H1 (cell line): ENCODE results near the gene CGB5. TPM values are rescaled to one million over a fixed set of nuclear protein-coding genes. Genes with fewer than 3 reads are reported as not detected.

Source experiments
- CTCF ChIA-PET: fragments of 300-600 bp; sonication (Branson Sonifier 250); formaldehyde crosslinking; loops from one replicate; lab custom pipeline; 2021; ENCODE audit not compliant: partially characterized antibody; lab: Charles Lee
- POLR2A ChIA-PET: fragments of 300-600 bp; sonication (Branson Sonifier 250); formaldehyde crosslinking; loops from one replicate; lab custom pipeline; 2021; ENCODE audit warnings: inconsistent platforms; ENCODE audit not compliant: partially characterized antibody; lab: Charles Lee
- DNase-seq, 2 experiments: peaks; one replicate each; pipeline versions ENCODE4 v3.0.0 to v3.0.0-alpha.2; 2010 to 2022; ENCODE audit warnings: low spot score in 2 of 2, low read depth in 1 of 2, mixed read lengths in 1 of 2
- FAIRE-seq: peaks from 2 replicates; lab custom pipeline; 2011; peaks lifted over from hg19 to GRCh38; lab: Jason Lieb, UNC
- H2AFZ ChIP-seq: 2 replicates; pipeline ENCODE4 v1.8.1; 2012; ENCODE audit warnings: low read length, inconsistent platforms
- H2AK5ac ChIP-seq: 2 replicates; pipeline ENCODE4 v1.6.1; 2013; ENCODE audit warnings: low read depth, low read length
- H2BK120ac ChIP-seq: replicated peaks from 2 replicates; pipeline ENCODE3; 2013; ENCODE audit warnings: low read depth, low read length, inconsistent platforms
- H2BK12ac ChIP-seq: 2 replicates; pipeline ENCODE4 v1.6.1; 2013; ENCODE audit warnings: low read depth, low read length
- H2BK15ac ChIP-seq: 2 replicates; pipeline ENCODE4 v1.6.1; 2013; ENCODE audit warnings: low read length
- H2BK20ac ChIP-seq: 2 replicates; pipeline ENCODE4 v1.6.1; 2013; ENCODE audit warnings: low read length
- H2BK5ac ChIP-seq: 2 replicates; pipeline ENCODE4 v1.6.1; 2013; ENCODE audit warnings: low read depth, low read length
- H3K14ac ChIP-seq: 2 replicates; pipeline ENCODE4 v1.6.1; 2013; ENCODE audit warnings: inconsistent platforms; ENCODE audit not compliant: insufficient read length
- H3K18ac ChIP-seq: 2 replicates; pipeline ENCODE4 v1.6.1; 2013; ENCODE audit warnings: low read length; ENCODE audit errors: extremely low read depth
- H3K23ac ChIP-seq: 2 replicates; pipeline ENCODE4 v1.6.1; 2013; ENCODE audit warnings: inconsistent platforms; ENCODE audit not compliant: insufficient read length
- H3K23me2 ChIP-seq: 2 replicates; pipeline ENCODE4 v1.6.1; 2013; ENCODE audit warnings: low read depth, low read length
- H3K27ac ChIP-seq: 2 replicates; pipeline ENCODE4 v1.6.1; 2011; ENCODE audit warnings: low read depth, low read length, inconsistent platforms
- H3K27me3 ChIP-seq, 4 experiments: replicated peaks in 1 of 4; 1 replicate in 1 of 4; 2 replicates in 3 of 4; pipeline versions ENCODE4 v1.6.1 to v1.8.1; 2011 to 2013; ENCODE audit warnings: low read length in 3 of 4, mild to moderate bottlenecking in 3 of 4, inconsistent platforms in 2 of 4, mixed read lengths in 2 of 4, moderate library complexity in 1 of 4; ENCODE audit not compliant: control insufficient read depth in 3 of 4, insufficient read depth in 3 of 4; ENCODE audit errors: extremely low read depth in 1 of 4
- H3K36me3 ChIP-seq, 4 experiments: 2 replicates each; pipeline versions ENCODE4 v1.6.1 to v1.8.1; 2011 to 2013; ENCODE audit warnings: mild to moderate bottlenecking in 4 of 4, low read length in 3 of 4, moderate library complexity in 2 of 4, control low read depth in 1 of 4, inconsistent platforms in 1 of 4; ENCODE audit not compliant: insufficient read depth in 4 of 4, control insufficient read depth in 2 of 4
- H3K4ac ChIP-seq: replicated peaks from 2 replicates; pipeline ENCODE3; 2013; ENCODE audit warnings: low read length, low read depth, mixed read lengths, inconsistent platforms; ENCODE audit not compliant: insufficient read length
- H3K4me1 ChIP-seq, 4 experiments: replicated peaks in 1 of 4; 1 replicate in 1 of 4; 2 replicates in 3 of 4; pipeline versions ENCODE4 v1.6.1 to v1.8.1; 2011 to 2013; ENCODE audit warnings: low read length in 3 of 4, inconsistent platforms in 2 of 4, mixed read lengths in 1 of 4; ENCODE audit not compliant: insufficient read depth in 4 of 4, control insufficient read depth in 3 of 4
- H3K4me2 ChIP-seq, 2 experiments: 2 replicates each; pipeline versions ENCODE4 v1.6.1 to v1.8.1; 2011 to 2013; ENCODE audit warnings: low read depth in 2 of 2, low read length in 2 of 2, control low read depth in 1 of 2, inconsistent platforms in 1 of 2, mild to moderate bottlenecking in 1 of 2; ENCODE audit not compliant: insufficient read depth in 1 of 2
- H3K4me3 ChIP-seq, 4 experiments: fragments of 200-600, 300-600 bp in 1 of 4; sonication (generic), shearing (Covaris generic), sonication (Bioruptor Twin) in 1 of 4; 2 replicates each; pipeline versions ENCODE4 v1.5.1 to v1.8.1; 2011 to 2016; ENCODE audit warnings: low read length in 4 of 4, low read depth in 3 of 4, control low read depth in 2 of 4, inconsistent platforms in 2 of 4, mild to moderate bottlenecking in 2 of 4, mixed read lengths in 1 of 4, moderate library complexity in 1 of 4; ENCODE audit not compliant: insufficient read depth in 2 of 4; ENCODE audit errors: extremely low read depth in 1 of 4
- H3K56ac ChIP-seq: replicated peaks from 2 replicates; pipeline ENCODE3; 2013; ENCODE audit warnings: low read depth, mild to moderate bottlenecking, mixed read lengths, low read length, inconsistent platforms; ENCODE audit not compliant: insufficient read length
- H3K79me1 ChIP-seq: 2 replicates; pipeline ENCODE4 v1.6.1; 2013; ENCODE audit warnings: low read depth, low read length, control low read depth
- H3K79me2 ChIP-seq, 2 experiments: 2 replicates each; pipeline versions ENCODE4 v1.6.1 to v1.8.1; 2012 to 2013; ENCODE audit warnings: low read length in 2 of 2, mild to moderate bottlenecking in 2 of 2, inconsistent platforms in 1 of 2; ENCODE audit not compliant: insufficient read depth in 2 of 2, control insufficient read depth in 1 of 2
- H3K9ac ChIP-seq, 4 experiments: replicated peaks in 1 of 4; 1 replicate in 1 of 4; 2 replicates in 3 of 4; pipeline versions ENCODE4 v1.6.1 to v1.8.1; 2011 to 2013; ENCODE audit warnings: low read depth in 3 of 4, low read length in 3 of 4, control low read depth in 2 of 4, mild to moderate bottlenecking in 2 of 4, moderate library complexity in 2 of 4, inconsistent platforms in 1 of 4; ENCODE audit errors: extremely low read depth in 1 of 4
- H3K9me3 ChIP-seq, 2 experiments: 2 replicates each; pipeline versions ENCODE4 v1.6.1 to v1.8.1; 2012 to 2013; ENCODE audit warnings: mild to moderate bottlenecking in 2 of 2, moderate library complexity in 2 of 2, control low read depth in 1 of 2, inconsistent platforms in 1 of 2, low read depth in 1 of 2, low read length in 1 of 2, mixed read lengths in 1 of 2; ENCODE audit not compliant: insufficient read depth in 2 of 2
- H4K20me1 ChIP-seq, 2 experiments: replicated peaks in 1 of 2; 2 replicates each; pipeline versions ENCODE3 to v1.8.1; 2011 to 2013; ENCODE audit warnings: inconsistent platforms in 2 of 2, low read length in 2 of 2, mild to moderate bottlenecking in 1 of 2; ENCODE audit not compliant: insufficient read depth in 2 of 2, control insufficient read depth in 1 of 2
- H4K5ac ChIP-seq: 2 replicates; pipeline ENCODE4 v1.6.1; 2013; ENCODE audit warnings: low read length, low read depth, mixed read lengths, inconsistent platforms; ENCODE audit not compliant: insufficient read length
- H4K8ac ChIP-seq: 2 replicates; pipeline ENCODE4 v1.8.0; 2013; ENCODE audit warnings: mild to moderate bottlenecking, moderate library complexity, low read length, inconsistent platforms; ENCODE audit not compliant: insufficient read depth; ENCODE audit errors: extremely low read depth
- H4K91ac ChIP-seq: replicated peaks from 2 replicates; pipeline ENCODE3; 2013; ENCODE audit warnings: low read length, mixed read lengths, inconsistent platforms; ENCODE audit not compliant: insufficient read length
- CHD1 ChIP-seq: IDR thresholded peaks from 2 replicates; pipeline ENCODE4 v1.6.1; 2012; ENCODE audit warnings: low read depth, low read length, improper control_type of control experiment
- SRF ChIP-seq: IDR thresholded peaks from 2 replicates; pipeline ENCODE4 v1.6.1; 2011; ENCODE audit warnings: mild to moderate bottlenecking, low read depth, low read length, moderate library complexity
- WGBS, 2 experiments: shearing (Covaris generic) in 1 of 2; methylation state at CpG; one replicate each; pipeline versions ENCODE4 v1.1.6 to v1.1.7; 2013 to 2015; ENCODE audit warnings: low lambda C conversion rate in 2 of 2, mixed read lengths in 2 of 2, inconsistent platforms in 1 of 2, low coverage in 1 of 2, missing lambda C conversion rate in 1 of 2; ENCODE audit not compliant: insufficient replicate concordance in 2 of 2, insufficient coverage in 1 of 2, insufficient read length in 1 of 2; ENCODE audit errors: extremely low coverage in 1 of 2, missing lambda C conversion rate in 1 of 2; 5-methylcytosine and 5-hydroxymethylcytosine counted together
- polyA plus RNA-seq, 7 experiments: library from polyadenylated mRNA; depleted of rRNA in 3 of 7; stranded (reverse) in 5 of 7; unstranded in 2 of 7; fragments of >200 nt in 5 of 7; fragments of 200-250 nt in 2 of 7; gene quantifications; 1 replicate in 5 of 7; 2 replicates in 1 of 7; 4 replicates in 1 of 7; pipeline versions ENCODE4 v1.2.1 to v1.2.3, GENCODE V29; 2011 to 2013; ENCODE audit warnings: missing spikeins in 2 of 7, mixed read lengths in 2 of 7
- total RNA-seq: library from RNA; stranded (reverse); fragmentation: NEBNext Ultra II Directional; extraction: Animal tissue kit (Norgen Biotek cat#: 25700); gene quantifications from 2 replicates; pipeline ENCODE4 v1.2.1, GENCODE V29; 2021

CGB5 gene
- total and polyA plus RNA-seq, 2 of the 8 experiments (the other 6 are each of a cell fraction or from before 2014, with no cell fraction given) = 0.63 to 0.68 TPM

DNA sequence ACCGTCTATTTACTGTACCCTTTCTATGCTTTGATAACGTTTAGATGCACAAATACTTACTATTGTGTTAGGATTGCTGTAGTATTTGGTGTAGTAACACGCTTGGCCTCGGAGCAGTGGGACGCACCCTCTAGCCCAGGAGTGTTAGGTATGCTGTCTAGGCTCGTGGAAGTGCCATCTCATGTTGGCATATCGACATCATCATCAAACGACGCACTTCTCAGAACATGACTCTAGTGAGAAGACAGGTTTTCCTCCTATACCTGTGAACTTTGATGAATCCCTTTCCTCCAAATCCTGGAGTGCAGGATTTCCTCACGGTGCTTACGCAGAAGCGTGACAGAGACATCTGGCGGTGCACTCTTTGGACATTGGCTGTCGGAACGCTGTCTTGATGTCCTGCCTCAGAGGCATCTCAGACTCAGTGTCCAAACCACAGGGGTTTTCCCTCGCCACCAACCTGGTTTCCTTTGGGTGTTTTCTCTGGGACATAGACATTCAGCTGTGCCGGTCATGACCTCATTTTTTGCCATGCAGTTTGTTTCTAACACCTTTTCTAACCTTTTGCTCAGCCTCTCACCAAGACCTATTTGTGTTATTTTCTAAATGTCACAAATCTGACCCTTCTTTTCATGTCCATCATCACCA, 47.9 kb downstream of the CGB5 start:
- Histone ChIP-seq H3K79me1 (peaks cover 19% of the 10 kb centered on the region), H3K79me2 (peaks cover 25 to 66% of the 10 kb centered on the region in 2 experiments)
- no peak for TF ChIP-seq SRF
- TF ChIP-seq CHD1 = no peak
- TF ChIP-seq, all 59 proteins: peak for 0
- no peaks in the 10 kb centered on the region for H3K27me3 ChIP-seq
- H2BK120ac ChIP-seq = no peak overlapping the region
- H2BK12ac ChIP-seq = no peak overlapping the region
- H2BK5ac ChIP-seq = no peak overlapping the region
- no peak overlapping the region for H2BK20ac ChIP-seq
- peaks cover 34 to 76% (median 52%) of the 10 kb centered on the region in 4 experiments for H3K36me3 ChIP-seq
- H3K18ac ChIP-seq = no peak overlapping the region
- no peak overlapping the region for H3K14ac ChIP-seq
- FAIRE-seq = no peak
- no peak overlapping the region for H3K4ac ChIP-seq
- no peak for DNase-seq
- H3K9ac ChIP-seq = no peak overlapping the region
- 93% methylated on average over 17 of the region's 17 CpGs; no CpG with 5 or more reads in 1 of the 2 experiments for WGBS, 2 experiments
- H2BK15ac ChIP-seq = no peak overlapping the region
- H3K23me2 ChIP-seq = no peaks in the 10 kb centered on the region
- ChIA-PET POLR2A (interaction anchor here (0.6 to 10.1 kb wide), 4 partner anchors 15 to 50 kb away, joined by 3 to 67 read pairs (median 4); partner anchors contain the start of gene LIN7B), CTCF (interaction anchor here (0.7 to 1.6 kb wide), 2 partner anchors 18 to 55 kb away, joined by 4 to 5 read pairs; no protein-coding TSS in a partner anchor)
- no peak overlapping the region for H2AFZ ChIP-seq
- H3K4me2 ChIP-seq = no peak overlapping the region
- no peaks in the 10 kb centered on the region for H3K9me3 ChIP-seq
- H3K27ac ChIP-seq = no peak overlapping the region
- peaks cover 30 to 42% of the 10 kb centered on the region in 2 experiments for H4K20me1 ChIP-seq
- H2AK5ac ChIP-seq = no peak overlapping the region
- no peak overlapping the region for H4K8ac ChIP-seq
- peaks cover under 1 to 2% (median under 1%) of the 10 kb centered on the region in 4 experiments for H3K4me1 ChIP-seq
- no peak overlapping the region for H3K4me3 ChIP-seq
- no peak overlapping the region for H3K56ac ChIP-seq
- no peak overlapping the region for H4K5ac ChIP-seq
- no peak overlapping the region for H3K23ac ChIP-seq
- H4K91ac ChIP-seq = no peak overlapping the region
